Medulla oblongata (tissue), 1 donor: ENCODE measurements around the gene CCM2.
"Not testable (repeated sequence)": the region's sequence is repeated elsewhere in the genome, so short reads cannot be mapped to it uniquely, and the experiment has no call there.

Experiments
- DNase-seq: peaks from one replicate; pipeline ENCODE4 v3.0.0-alpha.2; 2015; ENCODE audit errors: extremely low spot score

Gene CCM2

DNA sequence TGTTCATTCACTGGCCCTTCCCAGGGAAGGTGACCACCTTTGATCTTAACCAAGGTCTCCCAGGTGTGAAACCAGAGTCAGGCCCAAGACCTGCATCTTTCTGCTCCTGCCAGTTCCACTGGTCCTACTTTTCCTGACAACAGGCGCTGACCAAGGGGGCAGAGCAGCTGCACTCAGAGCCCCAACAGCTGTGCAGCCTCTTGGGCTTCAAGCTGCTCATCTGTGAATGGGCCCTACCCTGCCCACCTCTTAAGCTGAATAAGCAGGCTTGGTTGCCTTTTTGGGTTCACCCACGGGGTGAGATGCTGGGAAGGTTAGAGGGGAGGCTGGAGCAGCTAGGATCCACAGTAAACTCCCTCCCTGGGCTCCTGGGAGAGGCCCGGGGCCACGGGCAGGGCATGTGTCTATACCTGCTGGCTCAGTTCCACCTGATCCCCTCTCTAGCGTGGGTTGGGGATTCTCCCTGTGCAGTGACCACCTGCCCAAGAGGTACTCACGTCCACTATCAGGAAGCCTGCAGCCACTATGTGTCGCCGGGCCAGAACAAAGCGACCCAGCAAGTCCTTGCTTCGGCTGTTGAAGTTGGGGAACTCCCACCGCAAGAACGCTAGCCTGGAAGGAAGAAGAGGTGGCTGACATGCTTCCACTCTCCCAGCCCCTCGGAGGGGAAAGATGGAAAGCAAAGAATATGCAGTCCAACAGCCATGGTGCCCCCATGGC lies 100.9 kb downstream of the CCM2 start:
- DNase-seq, result no peak

DNA sequence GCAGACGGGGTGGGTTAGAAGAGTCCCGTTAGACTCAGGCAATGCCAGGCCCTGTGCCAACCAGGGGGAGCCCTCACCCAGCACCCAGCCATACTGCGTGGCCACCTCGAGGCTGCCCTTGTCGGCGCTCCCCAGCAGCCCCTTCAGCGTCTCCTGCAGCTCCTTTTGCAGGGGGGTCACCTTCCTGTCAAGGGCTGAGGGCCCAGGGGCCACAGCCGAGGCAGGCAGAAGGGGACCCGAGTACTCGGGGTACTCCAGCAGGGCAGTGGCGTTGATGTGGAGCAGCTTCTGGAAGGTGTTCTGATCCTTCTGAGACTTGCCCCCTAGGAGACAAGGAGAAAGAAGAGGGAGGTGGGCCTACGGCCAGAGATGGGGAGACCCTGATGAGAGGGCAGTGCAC lies 101.7 kb downstream of the CCM2 start:
- DNase-seq, result no peak

DNA sequence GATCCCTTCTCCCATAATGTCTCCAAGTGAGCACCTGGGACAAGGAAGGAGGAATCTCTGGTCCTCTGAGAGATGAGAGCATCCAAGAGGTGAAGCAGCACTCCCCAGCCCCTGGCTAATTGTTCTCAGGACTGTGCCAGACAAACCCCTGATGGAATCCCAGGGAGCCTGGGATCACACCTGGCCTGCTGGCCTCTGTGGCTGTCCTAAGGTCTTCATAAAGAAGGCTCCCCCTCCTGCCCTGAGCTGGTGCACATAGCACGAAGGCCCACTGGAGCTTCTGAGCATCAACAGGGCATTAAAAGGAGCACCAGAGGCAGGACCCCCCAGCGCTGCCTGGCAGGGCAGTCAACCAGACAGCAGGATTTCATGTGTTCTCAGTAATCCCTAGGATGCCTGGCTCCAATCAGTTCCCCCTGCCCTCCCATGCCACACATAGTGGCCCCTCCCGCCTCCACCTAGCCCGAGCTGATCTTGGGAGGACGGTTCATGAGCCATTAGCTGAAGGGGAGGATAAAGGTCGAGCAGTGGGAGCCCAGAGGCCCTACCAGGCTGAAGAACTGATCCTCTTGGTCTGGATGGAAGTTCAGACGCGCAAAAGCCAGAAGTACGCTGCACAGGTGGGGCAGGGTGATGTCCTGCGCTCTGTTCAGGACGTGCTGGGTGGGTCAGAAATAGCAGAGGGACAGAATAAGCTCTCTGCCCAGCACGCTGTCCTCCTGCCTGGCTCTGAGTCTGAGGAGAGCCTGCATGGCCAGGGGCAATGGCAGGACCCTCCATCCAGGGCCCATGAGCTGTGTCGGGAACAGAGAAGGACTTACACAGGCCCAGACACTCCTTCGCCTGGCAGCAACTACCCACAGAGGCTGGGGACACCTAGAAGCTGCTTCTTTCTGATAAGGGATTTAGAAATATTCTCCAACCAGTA lies 103.0 kb downstream of the CCM2 start:
- DNase-seq, result no peak

DNA sequence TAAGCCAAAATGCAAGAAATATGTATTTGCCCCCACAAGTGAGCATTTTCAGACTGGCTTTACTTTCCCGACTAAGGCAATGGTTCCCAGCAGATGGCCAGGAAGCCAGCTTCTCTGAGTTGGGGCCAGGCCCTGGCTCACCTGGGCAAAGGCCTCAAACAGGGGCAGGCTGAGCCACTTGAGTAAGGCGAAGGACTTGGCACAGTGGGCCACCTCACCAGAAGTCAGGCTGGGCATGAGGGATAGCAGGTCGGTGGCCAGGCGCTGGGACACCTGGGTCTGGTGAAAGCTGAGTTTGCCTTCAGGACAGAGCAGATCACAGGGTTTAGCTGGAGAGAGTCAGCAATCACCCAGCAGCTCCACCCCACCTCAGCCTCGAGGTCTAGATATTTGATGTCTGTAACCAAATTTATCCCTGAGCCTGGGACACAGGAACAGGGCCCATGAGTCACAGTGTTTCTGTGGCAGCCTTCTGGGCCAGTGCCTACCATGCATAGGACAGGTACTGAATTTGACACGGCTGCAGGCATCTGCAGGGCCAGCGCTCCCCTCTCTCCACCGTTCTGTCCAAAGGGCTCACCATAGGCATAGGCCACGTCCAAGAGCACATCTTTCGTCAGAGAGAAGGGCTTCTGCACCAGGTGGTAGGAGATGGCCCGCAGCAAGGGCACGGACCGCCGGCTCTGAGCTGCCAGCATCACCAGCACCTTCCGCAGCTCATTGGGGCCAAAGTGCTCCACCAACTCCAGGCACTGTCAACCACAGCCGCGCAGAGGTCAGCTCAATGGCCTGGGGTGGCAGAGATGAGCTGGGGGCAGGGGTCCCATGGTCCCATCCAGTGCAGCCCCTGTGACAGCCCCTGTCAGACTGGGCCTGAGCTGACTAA lies 104.2 kb downstream of the CCM2 start:
- no peak for DNase-seq

- no peak for DNase-seq
These were observed 105.0 kb downstream of the CCM2 start for GRCh38 chr7:45104844-45105587.

- DNase-seq, result no peak
These were observed 105.7 kb downstream of the CCM2 start for GRCh38 chr7:45105588-45106188.

DNA sequence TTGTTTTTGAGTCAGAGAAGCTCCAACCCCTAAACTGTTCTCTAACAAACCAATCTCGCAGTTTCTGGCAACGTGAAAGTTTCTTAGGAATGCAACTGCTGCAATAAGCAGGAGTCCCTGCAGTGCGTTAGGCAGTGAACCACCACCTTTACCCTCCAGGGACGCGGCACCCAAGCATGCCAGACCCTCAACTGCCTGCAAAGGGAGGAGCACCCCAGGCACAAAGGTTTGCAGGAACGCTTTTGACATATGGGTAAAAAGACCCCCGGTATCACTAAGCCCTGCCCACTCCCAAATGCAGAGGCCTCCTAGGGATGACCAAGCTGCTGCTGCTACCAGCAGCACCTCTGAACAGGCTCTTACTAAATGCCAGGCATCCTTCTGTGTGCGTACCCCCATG lies 106.8 kb downstream of the CCM2 start:
- DNase-seq, result no peak

- no peak for DNase-seq
These were observed 107.4 kb downstream of the CCM2 start for GRCh38 chr7:45107356-45107755.

- no peak for DNase-seq
These were observed 108.9 kb downstream of the CCM2 start for GRCh38 chr7:45108863-45109262.

- peak; percentile 98 for DNase-seq
These were observed 111.6 kb downstream of the CCM2 start, which contains the start of gene TBRG4 for GRCh38 chr7:45111298-45112223. Gene TBRG4, minus strand, starts transcription at chr7:45111697. Its CDS starts 2,460 bp downstream, at chr7:45109237.

DNA sequence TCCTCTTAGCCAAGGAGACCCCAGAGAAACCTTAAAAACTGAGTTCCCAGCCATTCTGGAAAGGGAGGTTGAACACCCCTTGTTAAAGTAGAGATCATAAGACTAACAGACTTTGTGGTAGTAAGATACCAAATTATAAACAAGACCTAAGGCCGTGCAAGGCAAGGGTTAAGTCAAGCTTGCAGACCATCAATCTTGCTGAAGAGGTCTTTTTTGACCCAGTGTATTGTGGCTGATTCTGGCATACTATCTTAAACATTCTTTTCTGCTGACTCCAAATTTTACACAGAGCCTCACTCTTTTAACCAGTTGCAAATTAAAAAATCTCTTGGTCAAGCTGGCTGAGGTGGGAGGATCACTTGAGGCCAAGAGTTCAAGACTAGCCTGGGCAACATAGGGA lies 112.6 kb downstream of the CCM2 start:
- DNase-seq, result no peak

GRCh38 chr7:45114257-45114656 lies 114.3 kb downstream of the CCM2 start:
- not testable (repeated sequence) for DNase-seq

DNA sequence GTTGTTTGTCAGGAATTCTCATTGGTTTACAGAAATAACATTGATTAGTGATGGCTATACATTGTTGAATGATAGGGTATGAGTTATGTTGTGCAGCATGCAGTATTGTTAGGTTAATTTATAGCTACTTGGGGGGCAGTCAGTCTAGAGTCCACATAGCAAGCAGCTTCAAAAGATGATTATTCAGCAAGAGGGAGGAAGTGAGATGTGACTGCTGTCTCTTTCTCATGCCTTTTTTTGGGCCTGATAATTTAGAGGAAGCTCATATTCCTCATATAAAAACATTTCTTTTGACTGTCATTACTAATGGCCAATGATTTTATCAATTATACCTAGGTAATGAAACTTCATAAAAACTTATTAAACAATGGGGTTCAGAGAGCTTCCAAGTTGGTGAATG lies 114.9 kb downstream of the CCM2 start:
- DNase-seq, result no peak

GRCh38 chr7:45116048-45116447 lies 116.0 kb downstream of the CCM2 start:
- no peak for DNase-seq

GRCh38 chr7:45117582-45117981 lies 117.6 kb downstream of the CCM2 start:
- DNase-seq, result no peak

DNA sequence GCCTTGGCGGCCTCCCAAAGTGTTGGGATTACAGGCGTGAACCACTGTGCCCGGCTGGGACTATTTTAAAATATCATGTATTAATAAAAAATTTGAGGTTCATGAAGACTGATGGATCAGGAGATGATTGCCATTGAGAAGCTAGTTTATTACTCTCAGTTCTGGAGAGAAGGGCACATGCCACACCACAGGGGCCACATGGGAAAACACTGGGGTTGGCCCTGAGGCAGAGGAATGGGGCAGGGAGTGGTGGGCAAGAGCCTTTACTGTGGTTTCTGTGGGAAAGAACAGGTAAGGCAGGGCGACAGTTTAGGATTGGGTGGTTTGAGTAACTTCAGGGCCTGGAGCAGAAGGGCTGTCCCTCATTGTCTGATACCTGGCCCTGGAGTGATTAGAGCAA lies 118.3 kb downstream of the CCM2 start:
- no peak for DNase-seq

GRCh38 chr7:45118889-45119331 lies 118.9 kb downstream of the CCM2 start:
- DNase-seq, result no peak

DNA sequence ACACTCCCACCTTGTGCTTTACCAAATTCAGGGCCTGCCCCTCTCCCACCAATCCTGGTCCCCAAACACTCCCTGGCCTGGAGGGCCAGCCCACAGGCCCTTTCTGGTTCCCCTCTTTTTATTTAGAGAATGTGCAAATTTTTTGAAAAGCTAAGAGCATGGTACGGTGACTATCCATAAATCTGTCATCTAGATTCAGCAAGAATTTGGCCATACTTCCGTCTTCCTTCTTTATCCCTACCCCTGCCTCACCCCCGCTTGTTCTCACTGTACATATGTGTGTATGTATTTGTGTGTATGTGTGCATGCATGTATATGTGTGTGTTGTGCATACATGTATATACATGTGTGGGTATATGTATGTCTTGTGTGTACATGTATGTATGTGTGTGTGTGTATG lies 119.5 kb downstream of the CCM2 start:
- no peak for DNase-seq
